GM12878 (cell line): ENCODE results near the gene TAOK2. TPM values are rescaled to one million over a fixed set of nuclear protein-coding genes. Genes with fewer than 3 reads are reported as not detected.

Source experiments
- ASH2L ChIP-seq: fragments of 300-600, 200-600 bp; sonication (generic); IDR thresholded peaks from 2 replicates; pipeline ENCODE4 v1.6.1; 2017; ENCODE audit warnings: low read depth, mild to moderate bottlenecking, borderline replicate concordance
- BACH1 ChIP-seq: fragments of 450-650 bp; IDR thresholded peaks from 2 replicates; pipeline ENCODE4 v1.6.1; 2017; ENCODE audit warnings: mild to moderate bottlenecking, borderline replicate concordance
- BCL3 ChIP-seq: IDR thresholded peaks from 2 replicates; pipeline ENCODE4 v1.6.1; 2011; ENCODE audit warnings: borderline replicate concordance, low read depth, mild to moderate bottlenecking, moderate library complexity, low read length; ENCODE audit not compliant: insufficient read depth, poor library complexity, severe bottlenecking
- BRCA1 ChIP-seq: IDR thresholded peaks from 2 replicates; pipeline ENCODE4 v1.6.1; 2011; ENCODE audit warnings: low read depth, low read length, improper control_type of control experiment
- CTCF ChIP-seq, 3 experiments: IDR thresholded peaks in 2 of 3; conservative IDR thresholded peaks in 1 of 3; 2 replicates each; pipeline ENCODE4 v1.5.1; 2011; ENCODE audit warnings: low read depth in 3 of 3, low read length in 3 of 3, mild to moderate bottlenecking in 3 of 3, control low read depth in 2 of 3, moderate library complexity in 2 of 3, inconsistent platforms in 1 of 3, mixed read lengths in 1 of 3; ENCODE audit not compliant: control insufficient read depth in 2 of 3, insufficient read depth in 1 of 3; ENCODE audit errors: extremely low read depth in 1 of 3
- CUX1 ChIP-seq: IDR thresholded peaks from 2 replicates; pipeline ENCODE4 v1.6.1; 2012; ENCODE audit warnings: improper control_type of control experiment, low read depth, low read length; ENCODE audit not compliant: insufficient replicate concordance
- DPF2 ChIP-seq: fragments of 450-650 bp; IDR thresholded peaks from 2 replicates; pipeline ENCODE4 v1.6.1; 2017; ENCODE audit warnings: mild to moderate bottlenecking
- EGR1 ChIP-seq, 2 experiments: IDR thresholded peaks; 1 replicate in 1 of 2; 2 replicates in 1 of 2; pipeline ENCODE4 v1.6.1; 2011 to 2012; ENCODE audit warnings: low read depth in 2 of 2, low read length in 2 of 2, borderline replicate concordance in 1 of 2, mild to moderate bottlenecking in 1 of 2, moderate library complexity in 1 of 2
- GATAD2B ChIP-seq: fragments of 450-650 bp; conservative IDR thresholded peaks from 2 replicates; pipeline ENCODE4 v1.6.1; 2017; ENCODE audit warnings: low read depth, mild to moderate bottlenecking, moderate library complexity
- HCFC1 ChIP-seq: fragments of 150-350 bp; IDR thresholded peaks from 2 replicates; pipeline ENCODE4 v1.6.1; 2014; ENCODE audit warnings: low read length
- KLF5 ChIP-seq: fragments of 450-650 bp; IDR thresholded peaks from 2 replicates; pipeline ENCODE4 v1.6.1; 2014; ENCODE audit warnings: mild to moderate bottlenecking; ENCODE audit not compliant: partially characterized antibody
- MTA3 ChIP-seq: IDR thresholded peaks from 2 replicates; pipeline ENCODE4 v1.6.1; 2012; ENCODE audit warnings: low read length, inconsistent platforms, borderline replicate concordance
- NFYB ChIP-seq: IDR thresholded peaks from 2 replicates; pipeline ENCODE4 v1.6.1; 2011; ENCODE audit warnings: low read depth, mild to moderate bottlenecking, low read length, improper control_type of control experiment, moderate library complexity; ENCODE audit not compliant: insufficient read depth
- NR2C1 ChIP-seq: fragments of 450-650 bp; IDR thresholded peaks from 2 replicates; pipeline ENCODE4 v1.6.1; 2017; ENCODE audit warnings: antibody characterized with exemption, mild to moderate bottlenecking, moderate library complexity
- NR2F1 ChIP-seq: fragments of 450-650 bp; conservative IDR thresholded peaks from 2 replicates; pipeline ENCODE4 v1.6.1; 2017; ENCODE audit warnings: mild to moderate bottlenecking
- PML ChIP-seq: IDR thresholded peaks from 2 replicates; pipeline ENCODE4 v1.6.1; 2012; ENCODE audit warnings: low read length, inconsistent platforms
- POLR2A ChIP-seq: IDR thresholded peaks from 2 replicates; pipeline ENCODE4 v1.6.1; 2011; ENCODE audit warnings: low read depth, mild to moderate bottlenecking, low read length
- RB1 ChIP-seq: fragments of 450-650 bp; formaldehyde crosslinking; IDR thresholded peaks from 2 replicates; pipeline ENCODE4 v1.6.1; 2017; ENCODE audit warnings: mild to moderate bottlenecking, borderline replicate concordance
- RBBP5 ChIP-seq: fragments of 200-600 bp; sonication (generic); conservative IDR thresholded peaks from 2 replicates; pipeline ENCODE4 v1.6.1; 2016
- SMAD1 ChIP-seq: fragments of 450-650 bp; IDR thresholded peaks from 2 replicates; pipeline ENCODE4 v1.6.1; 2018; ENCODE audit warnings: mild to moderate bottlenecking, low read depth; ENCODE audit not compliant: partially characterized antibody
- SP1 ChIP-seq: IDR thresholded peaks from one replicate; pipeline ENCODE4 v1.6.1; 2011; ENCODE audit warnings: low read depth, low read length
- STAT1 ChIP-seq: fragments of 450-650 bp; conservative IDR thresholded peaks from 2 replicates; pipeline ENCODE4 v1.6.1; 2014; ENCODE audit warnings: antibody characterized with exemption, mild to moderate bottlenecking
- ZSCAN29 ChIP-seq: fragments of 450-650 bp; IDR thresholded peaks from 2 replicates; pipeline ENCODE4 v1.6.1; 2017; ENCODE audit warnings: mild to moderate bottlenecking, moderate library complexity
- polyA plus RNA-seq, 11 experiments: library from polyadenylated mRNA; depleted of rRNA in 4 of 11; unstranded in 6 of 11; stranded (reverse) in 5 of 11; fragments of >200 nt; fragmentation: Nextera tagmentation in 4 of 11; fragmentation: Illumina TruSeq in 1 of 11; extraction: Ambion mirVana in 4 of 11; extraction: Trizol in 1 of 11; gene quantifications; 1 replicate in 1 of 11; 2 replicates in 10 of 11; pipeline versions ENCODE4 v1.2.1 to v1.2.3, GENCODE V29; 2011 to 2016; ENCODE audit warnings: inconsistent platforms in 2 of 11, missing spikeins in 2 of 11, low read depth in 1 of 11
- total RNA-seq, 4 experiments: library from RNA; depleted of rRNA in 3 of 4; stranded (reverse); fragments of >200 nt in 3 of 4; fragmentation: Illumina TruSeq in 1 of 4; extraction: Trizol in 1 of 4; gene quantifications; 2 replicates each; pipeline versions ENCODE4 v1.2.1 to v1.2.3, GENCODE V29; 2013 to 2021

Gene TAOK2
- total and polyA plus RNA-seq, 10 of the 15 experiments (the other 5 are each of a cell fraction or from before 2014, with no cell fraction given) = 0.14 to 40.2 (median 11.6) TPM

GRCh38 chr16:29925781-29926710 lies 47.6 kb upstream of the TAOK2 start, which contains the start of gene KCTD13 (continued):
- no peak for TF ChIP-seq BCL3
- peak; percentile 47 for TF ChIP-seq KLF5
- TF ChIP-seq NFYB = no peak
- peak; percentile 90 for TF ChIP-seq NR2F1
- TF ChIP-seq CTCF (IDR thresholded peaks at IDR 0.05 in 2 of 3, conservative IDR thresholded peaks at IDR 0.05 in 1 of 3; ENCODE audit: control insufficient read depth in 2 of 3, extremely low read depth in 1 of 3, insufficient read depth in 1 of 3, low read depth in 3 of 3, low read length in 3 of 3) = no peak
- TF ChIP-seq NR2C1 = peak; percentile 27; the same call in 1 of the 2 replicates
- TF ChIP-seq RB1 = peak; percentile 96; the same call in 1 of the 2 replicates
- peak in 1 of 2 experiments; percentile 90; a peak in 2 of 3 replicates for TF ChIP-seq EGR1 (IDR thresholded peaks at IDR 0.05; ENCODE audit: borderline replicate concordance in 1 of 2, low read depth in 2 of 2, low read length in 2 of 2)
- TF ChIP-seq BRCA1 = no peak
- peak; percentile 87; the same call in 1 of the 2 replicates for TF ChIP-seq DPF2
- TF ChIP-seq ZSCAN29 = no peak
- TF ChIP-seq PML = no peak
- TF ChIP-seq BACH1 = peak; percentile 28; the same call in 1 of the 2 replicates
- no peak for TF ChIP-seq RBBP5
- TF ChIP-seq SMAD1 = no peak
- TF ChIP-seq CUX1 = no peak
- TF ChIP-seq STAT1 = no peak; the same call in 1 of the 2 replicates
- TF ChIP-seq GATAD2B = peak; percentile 98
- TF ChIP-seq HCFC1 = peak; percentile 10; the same call in 1 of the 2 replicates
- no peak for TF ChIP-seq ASH2L
- TF ChIP-seq SP1 = peak; percentile 75
- TF ChIP-seq MTA3 = no peak
- peak; percentile 97 for TF ChIP-seq POLR2A
